HEK293 (cell line): ENCODE results near the gene TNNC2.

ENCODE experiments used
- BCL11A ChIP-seq: fragments of 450-650 bp; formaldehyde crosslinking; IDR thresholded peaks from 2 replicates; pipeline ENCODE4 v1.5.1; 2016; ENCODE audit warnings: low read depth, missing biosample characterization, missing genetic modification characterization
- BCL6B ChIP-seq: fragments of 450-650 bp; formaldehyde crosslinking; IDR thresholded peaks from 2 replicates; pipeline ENCODE4 v1.5.1; 2017; ENCODE audit warnings: missing biosample characterization, missing genetic modification characterization
- GFI1B ChIP-seq: fragments of 450-650 bp; formaldehyde crosslinking; IDR thresholded peaks from 2 replicates; pipeline ENCODE4 v1.5.1; 2016; ENCODE audit warnings: missing biosample characterization, missing genetic modification characterization
- GLI4 ChIP-seq: fragments of 450-650 bp; formaldehyde crosslinking; IDR thresholded peaks from 2 replicates; pipeline ENCODE4 v1.5.1; 2016; ENCODE audit warnings: missing biosample characterization, missing genetic modification characterization
- GLIS1 ChIP-seq: fragments of 450-650 bp; formaldehyde crosslinking; IDR thresholded peaks from 2 replicates; pipeline ENCODE4 v1.5.1; 2016; ENCODE audit warnings: missing biosample characterization, missing genetic modification characterization
- KLF10 ChIP-seq: fragments of 450-650 bp; IDR thresholded peaks from 2 replicates; pipeline ENCODE4 v1.5.1; 2018; ENCODE audit warnings: missing biosample characterization, mild to moderate bottlenecking, missing genetic modification characterization
- KLF7 ChIP-seq: fragments of 450-650 bp; formaldehyde crosslinking; IDR thresholded peaks from 2 replicates; pipeline ENCODE4 v1.5.1; 2016; ENCODE audit warnings: missing biosample characterization, missing genetic modification characterization, borderline replicate concordance
- MZF1 ChIP-seq: fragments of 450-650 bp; formaldehyde crosslinking; IDR thresholded peaks from 2 replicates; pipeline ENCODE4 v1.5.1; 2017; ENCODE audit warnings: missing biosample characterization, missing genetic modification characterization, borderline replicate concordance
- SALL2 ChIP-seq: fragments of 450-650 bp; formaldehyde crosslinking; IDR thresholded peaks from 2 replicates; pipeline ENCODE4 v1.5.0; 2017; ENCODE audit warnings: missing biosample characterization, mild to moderate bottlenecking, missing genetic modification characterization, borderline replicate concordance
- SCRT1 ChIP-seq: fragments of 450-650 bp; formaldehyde crosslinking; IDR thresholded peaks from 2 replicates; pipeline ENCODE4 v1.5.1; 2016; ENCODE audit warnings: missing biosample characterization, missing genetic modification characterization, borderline replicate concordance
- SETDB1 ChIP-seq: IDR thresholded peaks from one replicate; pipeline ENCODE4 v1.6.1; 2017; ENCODE audit warnings: mild to moderate bottlenecking, low read length, moderate library complexity, mixed read lengths; ENCODE audit not compliant: insufficient read length
- YY1 ChIP-seq: fragments of 450-650 bp; formaldehyde crosslinking; IDR thresholded peaks from 2 replicates; pipeline ENCODE4 v1.5.1; 2018; ENCODE audit warnings: missing biosample characterization, missing genetic modification characterization
- ZBTB7A ChIP-seq: fragments of 450-650 bp; formaldehyde crosslinking; IDR thresholded peaks from 2 replicates; pipeline ENCODE4 v1.5.1; 2016; ENCODE audit warnings: low read depth, missing biosample characterization, missing genetic modification characterization
- ZFHX2 ChIP-seq: fragments of 450-650 bp; formaldehyde crosslinking; conservative IDR thresholded peaks from 2 replicates; pipeline ENCODE4 v1.5.1; 2016; ENCODE audit warnings: missing biosample characterization, missing genetic modification characterization
- ZFP37 ChIP-seq: fragments of 450-650 bp; formaldehyde crosslinking; IDR thresholded peaks from 2 replicates; pipeline ENCODE4 v1.5.1; 2016; ENCODE audit warnings: missing biosample characterization, missing genetic modification characterization
- ZNF138 ChIP-seq: fragments of 450-650 bp; formaldehyde crosslinking; IDR thresholded peaks from 2 replicates; pipeline ENCODE4 v1.5.1; 2016; ENCODE audit warnings: missing biosample characterization, missing genetic modification characterization, borderline replicate concordance
- ZNF140 ChIP-seq: fragments of 450-650 bp; formaldehyde crosslinking; IDR thresholded peaks from 2 replicates; pipeline ENCODE4 v1.5.1; 2016; ENCODE audit warnings: missing biosample characterization, missing genetic modification characterization
- ZNF146 ChIP-seq: fragments of 450-650 bp; formaldehyde crosslinking; IDR thresholded peaks from 2 replicates; pipeline ENCODE4 v1.5.1; 2016; ENCODE audit warnings: missing biosample characterization, missing genetic modification characterization
- ZNF175 ChIP-seq: fragments of 450-650 bp; formaldehyde crosslinking; IDR thresholded peaks from 2 replicates; pipeline ENCODE4 v1.5.1; 2016; ENCODE audit warnings: missing biosample characterization, missing genetic modification characterization
- ZNF19 ChIP-seq: fragments of 450-650 bp; formaldehyde crosslinking; IDR thresholded peaks from 2 replicates; pipeline ENCODE4; 2016; ENCODE audit warnings: missing biosample characterization, missing genetic modification characterization, low read depth
- ZNF214 ChIP-seq: fragments of 450-650 bp; formaldehyde crosslinking; IDR thresholded peaks from 2 replicates; pipeline ENCODE4 v1.5.1; 2017; ENCODE audit warnings: missing biosample characterization, mild to moderate bottlenecking, missing genetic modification characterization, borderline replicate concordance
- ZNF239 ChIP-seq: fragments of 450-650 bp; formaldehyde crosslinking; IDR thresholded peaks from 2 replicates; pipeline ENCODE4 v1.5.1; 2016; ENCODE audit warnings: missing biosample characterization, missing genetic modification characterization
- ZNF24 ChIP-seq: fragments of 450-650 bp; formaldehyde crosslinking; IDR thresholded peaks from 2 replicates; pipeline ENCODE4 v1.5.1; 2016; ENCODE audit warnings: missing biosample characterization, missing genetic modification characterization
- ZNF266 ChIP-seq: fragments of 450-650 bp; formaldehyde crosslinking; IDR thresholded peaks from 2 replicates; pipeline ENCODE4 v1.5.1; 2016; ENCODE audit warnings: missing biosample characterization, missing genetic modification characterization, low read depth
- ZNF350 ChIP-seq: fragments of 450-650 bp; formaldehyde crosslinking; IDR thresholded peaks from 2 replicates; pipeline ENCODE4 v1.5.0; 2017; ENCODE audit warnings: missing biosample characterization, mild to moderate bottlenecking, missing genetic modification characterization
- ZNF391 ChIP-seq: fragments of 450-650 bp; formaldehyde crosslinking; IDR thresholded peaks from 2 replicates; pipeline ENCODE4 v1.5.1; 2016; ENCODE audit warnings: low read depth, missing biosample characterization, missing genetic modification characterization, borderline replicate concordance
- ZNF404 ChIP-seq: fragments of 450-650 bp; formaldehyde crosslinking; IDR thresholded peaks from 2 replicates; pipeline ENCODE4 v1.5.1; 2017; ENCODE audit warnings: missing biosample characterization, missing genetic modification characterization
- ZNF544 ChIP-seq: fragments of 450-650 bp; formaldehyde crosslinking; IDR thresholded peaks from 2 replicates; pipeline ENCODE4 v1.5.0; 2017; ENCODE audit warnings: missing biosample characterization, missing genetic modification characterization
- ZNF629 ChIP-seq: fragments of 450-650 bp; formaldehyde crosslinking; IDR thresholded peaks from 2 replicates; pipeline ENCODE4 v1.5.1; 2017; ENCODE audit warnings: missing biosample characterization, missing genetic modification characterization
- ZNF747 ChIP-seq: fragments of 450-650 bp; formaldehyde crosslinking; IDR thresholded peaks from 2 replicates; pipeline ENCODE4 v1.5.1; 2016; ENCODE audit warnings: missing biosample characterization, missing genetic modification characterization
- TF ChIP-seq, protein P1 (sequence below): fragments of 450-650 bp; formaldehyde crosslinking; IDR thresholded peaks from 2 replicates; pipeline ENCODE4 v1.5.1; 2016; ENCODE audit warnings: missing biosample characterization, missing genetic modification characterization
- TF ChIP-seq, protein P2 (sequence below): fragments of 450-650 bp; formaldehyde crosslinking; IDR thresholded peaks from 2 replicates; pipeline ENCODE4 v1.5.1; 2016; ENCODE audit warnings: missing biosample characterization, missing genetic modification characterization
- TF ChIP-seq, protein P3 (sequence below): fragments of 450-650 bp; formaldehyde crosslinking; IDR thresholded peaks from 2 replicates; pipeline ENCODE4 v1.5.1; 2016; ENCODE audit warnings: missing biosample characterization, missing genetic modification characterization

TNNC2 gene

DNA sequence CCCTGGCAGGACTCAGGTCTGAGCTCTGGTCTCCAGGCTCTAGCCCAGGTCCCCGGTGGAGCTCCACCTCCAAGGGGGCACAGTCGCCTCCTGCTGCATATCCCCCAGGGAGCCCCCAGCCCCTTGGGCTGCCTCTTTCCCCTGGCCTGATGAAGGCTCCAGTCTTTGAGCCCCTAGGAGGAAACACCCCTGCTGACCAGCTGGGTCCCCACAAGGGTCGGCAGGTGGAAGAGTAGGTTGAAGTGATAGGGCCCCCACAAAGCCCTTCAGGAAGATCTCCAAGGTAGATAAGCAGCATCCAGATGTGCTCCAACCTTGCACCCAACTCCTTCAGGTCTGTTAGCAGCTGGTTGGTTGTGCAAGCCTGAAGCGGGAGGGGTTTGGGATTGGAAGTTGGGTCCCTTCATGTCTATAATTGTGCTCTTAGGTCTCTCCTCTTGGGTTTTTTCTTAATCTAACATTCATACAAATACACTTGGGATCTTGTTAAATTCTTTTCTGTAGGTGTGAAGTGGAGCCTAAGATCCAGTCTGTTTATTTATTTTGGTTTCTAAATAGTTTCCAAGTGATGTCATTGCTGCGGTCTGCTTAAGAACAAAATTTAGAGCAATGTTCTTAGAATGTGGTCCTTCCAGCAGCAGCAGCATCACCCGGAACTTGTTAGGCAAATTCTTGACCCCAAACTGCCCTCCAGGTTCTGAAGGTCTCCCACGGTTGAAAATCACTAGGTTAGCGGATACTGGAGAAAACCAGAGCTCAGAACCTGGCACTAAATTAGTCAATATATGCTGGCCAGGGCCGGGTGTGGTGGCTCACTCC, 9.5 kb downstream of the TNNC2 start (continued):
- TF ChIP-seq, protein P1, sequence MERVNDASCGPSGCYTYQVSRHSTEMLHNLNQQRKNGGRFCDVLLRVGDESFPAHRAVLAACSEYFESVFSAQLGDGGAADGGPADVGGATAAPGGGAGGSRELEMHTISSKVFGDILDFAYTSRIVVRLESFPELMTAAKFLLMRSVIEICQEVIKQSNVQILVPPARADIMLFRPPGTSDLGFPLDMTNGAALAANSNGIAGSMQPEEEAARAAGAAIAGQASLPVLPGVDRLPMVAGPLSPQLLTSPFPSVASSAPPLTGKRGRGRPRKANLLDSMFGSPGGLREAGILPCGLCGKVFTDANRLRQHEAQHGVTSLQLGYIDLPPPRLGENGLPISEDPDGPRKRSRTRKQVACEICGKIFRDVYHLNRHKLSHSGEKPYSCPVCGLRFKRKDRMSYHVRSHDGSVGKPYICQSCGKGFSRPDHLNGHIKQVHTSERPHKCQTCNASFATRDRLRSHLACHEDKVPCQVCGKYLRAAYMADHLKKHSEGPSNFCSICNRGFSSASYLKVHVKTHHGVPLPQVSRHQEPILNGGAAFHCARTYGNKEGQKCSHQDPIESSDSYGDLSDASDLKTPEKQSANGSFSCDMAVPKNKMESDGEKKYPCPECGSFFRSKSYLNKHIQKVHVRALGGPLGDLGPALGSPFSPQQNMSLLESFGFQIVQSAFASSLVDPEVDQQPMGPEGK (tag by site-specific recombination): no peak
- TF ChIP-seq BCL11A (no peak), ZNF19 (tag by site-specific recombination) (no peak), KLF7 (tag by site-specific recombination) (no peak), BCL6B (tag by site-specific recombination) (no peak), KLF10 (tag by site-specific recombination) (0 out of 2 replicates have a peak, but pooled peaks have one; percentile 38), MZF1 (tag by site-specific recombination) (no peak), ZFP37 (tag by site-specific recombination) (no peak), GLIS1 (peak; percentile 96), ZNF140 (tag by site-specific recombination) (no peak), ZNF544 (tag by site-specific recombination) (no peak), ZBTB7A (tag by site-specific recombination) (no peak), ZNF404 (tag by site-specific recombination) (no peak), ZNF24 (tag by site-specific recombination) (no peak), SETDB1 (no peak), ZFHX2 (tag by site-specific recombination) (0 out of 2 replicates have a peak, but pooled peaks have one; percentile 24), ZNF239 (no peak), ZNF175 (tag by site-specific recombination) (no peak), YY1 (tag by site-specific recombination) (no peak), ZNF629 (tag by site-specific recombination) (peak; percentile 85), ZNF747 (tag by site-specific recombination) (no peak), SCRT1 (tag by site-specific recombination) (no peak), ZNF214 (tag by site-specific recombination) (no peak), ZNF138 (tag by site-specific recombination) (no peak), ZNF266 (tag by site-specific recombination) (no peak), ZNF146 (tag by site-specific recombination) (no peak), GFI1B (tag by site-specific recombination) (no peak), ZNF391 (tag by site-specific recombination) (no peak), SALL2 (tag by site-specific recombination) (no peak), GLI4 (tag by site-specific recombination) (no peak), ZNF350 (tag by site-specific recombination) (no peak)
- TF ChIP-seq, protein P2, sequence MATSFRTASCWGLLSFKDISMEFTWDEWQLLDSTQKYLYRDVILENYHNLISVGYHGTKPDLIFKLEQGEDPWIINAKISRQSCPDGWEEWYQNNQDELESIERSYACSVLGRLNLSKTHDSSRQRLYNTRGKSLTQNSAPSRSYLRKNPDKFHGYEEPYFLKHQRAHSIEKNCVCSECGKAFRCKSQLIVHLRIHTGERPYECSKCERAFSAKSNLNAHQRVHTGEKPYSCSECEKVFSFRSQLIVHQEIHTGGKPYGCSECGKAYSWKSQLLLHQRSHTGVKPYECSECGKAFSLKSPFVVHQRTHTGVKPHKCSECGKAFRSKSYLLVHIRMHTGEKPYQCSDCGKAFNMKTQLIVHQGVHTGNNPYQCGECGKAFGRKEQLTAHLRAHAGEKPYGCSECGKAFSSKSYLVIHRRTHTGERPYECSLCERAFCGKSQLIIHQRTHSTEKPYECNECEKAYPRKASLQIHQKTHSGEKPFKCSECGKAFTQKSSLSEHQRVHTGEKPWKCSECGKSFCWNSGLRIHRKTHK (tag by site-specific recombination): no peak
- TF ChIP-seq, protein P3, sequence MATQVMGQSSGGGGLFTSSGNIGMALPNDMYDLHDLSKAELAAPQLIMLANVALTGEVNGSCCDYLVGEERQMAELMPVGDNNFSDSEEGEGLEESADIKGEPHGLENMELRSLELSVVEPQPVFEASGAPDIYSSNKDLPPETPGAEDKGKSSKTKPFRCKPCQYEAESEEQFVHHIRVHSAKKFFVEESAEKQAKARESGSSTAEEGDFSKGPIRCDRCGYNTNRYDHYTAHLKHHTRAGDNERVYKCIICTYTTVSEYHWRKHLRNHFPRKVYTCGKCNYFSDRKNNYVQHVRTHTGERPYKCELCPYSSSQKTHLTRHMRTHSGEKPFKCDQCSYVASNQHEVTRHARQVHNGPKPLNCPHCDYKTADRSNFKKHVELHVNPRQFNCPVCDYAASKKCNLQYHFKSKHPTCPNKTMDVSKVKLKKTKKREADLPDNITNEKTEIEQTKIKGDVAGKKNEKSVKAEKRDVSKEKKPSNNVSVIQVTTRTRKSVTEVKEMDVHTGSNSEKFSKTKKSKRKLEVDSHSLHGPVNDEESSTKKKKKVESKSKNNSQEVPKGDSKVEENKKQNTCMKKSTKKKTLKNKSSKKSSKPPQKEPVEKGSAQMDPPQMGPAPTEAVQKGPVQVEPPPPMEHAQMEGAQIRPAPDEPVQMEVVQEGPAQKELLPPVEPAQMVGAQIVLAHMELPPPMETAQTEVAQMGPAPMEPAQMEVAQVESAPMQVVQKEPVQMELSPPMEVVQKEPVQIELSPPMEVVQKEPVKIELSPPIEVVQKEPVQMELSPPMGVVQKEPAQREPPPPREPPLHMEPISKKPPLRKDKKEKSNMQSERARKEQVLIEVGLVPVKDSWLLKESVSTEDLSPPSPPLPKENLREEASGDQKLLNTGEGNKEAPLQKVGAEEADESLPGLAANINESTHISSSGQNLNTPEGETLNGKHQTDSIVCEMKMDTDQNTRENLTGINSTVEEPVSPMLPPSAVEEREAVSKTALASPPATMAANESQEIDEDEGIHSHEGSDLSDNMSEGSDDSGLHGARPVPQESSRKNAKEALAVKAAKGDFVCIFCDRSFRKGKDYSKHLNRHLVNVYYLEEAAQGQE: no peak
